HG03039 (cell line): ENCODE measurements around the gene NKD2.

ENCODE experiments used
- ATAC-seq: cut with Tn5 transposase; IDR thresholded peaks from one replicate; pipeline ENCODE4 v1.9.1; 2021; ENCODE audit warnings: mild to moderate bottlenecking, moderate library complexity; ENCODE audit not compliant: unreplicated experiment

NKD2 gene

GRCh38 chr5:1083823-1084605, 75.4 kb downstream of the NKD2 start:
- no peak for ATAC-seq

- no peak for ATAC-seq
Measured at GRCh38 chr5:1085391-1085790, 76.8 kb downstream of the NKD2 start.

- ATAC-seq, result no peak
Measured at GRCh38 chr5:1086137-1086536, 77.5 kb downstream of the NKD2 start.

DNA sequence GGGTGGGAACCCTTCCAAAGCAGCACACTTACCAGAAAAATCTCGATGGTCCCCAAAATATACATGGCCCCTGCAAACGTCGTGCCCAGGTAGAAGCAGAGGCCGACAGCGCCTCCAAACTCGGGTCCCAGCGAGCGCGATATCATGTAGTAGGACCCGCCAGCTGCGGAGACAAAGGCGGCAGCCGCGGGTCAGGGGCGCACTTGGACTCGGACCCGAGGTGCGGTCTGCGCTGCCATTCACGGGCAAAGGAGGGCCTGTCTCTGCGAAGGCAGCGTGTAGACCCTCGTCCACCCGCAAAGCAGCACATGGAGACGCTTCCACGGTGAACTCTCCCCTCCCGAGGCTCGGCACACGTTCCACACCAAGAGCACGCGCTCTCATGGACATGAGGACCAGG, 78.3 kb downstream of the NKD2 start:
- no peak for ATAC-seq

- no peak for ATAC-seq
Measured at GRCh38 chr5:1087428-1087827, 78.8 kb downstream of the NKD2 start.

GRCh38 chr5:1088031-1088430, 79.4 kb downstream of the NKD2 start:
- no peak for ATAC-seq
